HCT116 (cell line): Measurements from ENCODE around the gene SLA2. TPM values are rescaled to one million over a fixed set of nuclear protein-coding genes. Genes with fewer than 3 reads are reported as not detected.

ENCODE experiments used
- ATAC-seq: fragments of 200-7000 bp; cut with Tn5 transposase; 2 replicates; pipeline ENCODE4 v1.9.1; 2020; ENCODE audit warnings: mild to moderate bottlenecking, moderate library complexity
- BruUV-seq: library from RNA; stranded (reverse); fragments of 400-500 nt; replicated peaks from 2 replicates; lab custom pipeline; 2021; lab: Mats Ljungman, UMichigan
- CTCF ChIA-PET: fragments of 300-600 bp; sonication (Branson Sonifier 250); formaldehyde crosslinking; loops from one replicate; lab custom pipeline; 2021; ENCODE audit warnings: antibody characterized with exemption; lab: Charles Lee
- POLR2A ChIA-PET: fragments of 300-600, 350-600 bp; sonication (Branson Sonifier 250); formaldehyde crosslinking; loops from one replicate; lab custom pipeline; 2021; ENCODE audit warnings: antibody characterized with exemption; lab: Charles Lee
- RAD21 ChIA-PET, 2 experiments: fragments of 300-600 bp; sonication (Branson Sonifier 250); formaldehyde crosslinking; loops; one replicate each; lab custom pipeline; 2023; ENCODE audit warnings: low total read pairs in 2 of 2; ENCODE audit not compliant: uncharacterized antibody in 2 of 2, unreplicated experiment in 2 of 2, low non-redundant PET in 1 of 2; lab: Charles Lee
- DNase-seq: peaks from one replicate; pipeline ENCODE4 v3.0.0-alpha.2; 2010; ENCODE audit warnings: low read depth, low spot score
- H2AFZ ChIP-seq: fragments of 200-600 bp; shearing (Covaris generic), sonication (generic); 2 replicates; pipeline ENCODE4 v1.6.1; 2017; ENCODE audit warnings: low read depth, mixed run types, mixed read lengths, antibody characterized with exemption, low read length; ENCODE audit not compliant: poor library complexity, severe bottlenecking
- H3K27ac ChIP-seq: 2 replicates; pipeline ENCODE4 v1.5.1; 2012; ENCODE audit warnings: low read depth, low read length
- H3K27me3 ChIP-seq: fragments of 200-600 bp; sonication (generic); 2 replicates; pipeline ENCODE4 v1.6.1; 2016; ENCODE audit warnings: mixed run types, low read length, mixed read lengths; ENCODE audit not compliant: insufficient read depth
- H3K36me3 ChIP-seq, 2 experiments: fragments of 200-500 bp in 1 of 2; fragments of 200-600 bp in 1 of 2; sonication (Bioruptor generic) in 1 of 2; sonication (generic) in 1 of 2; 2 replicates each; pipeline versions ENCODE4 v1.5.1 to v1.6.1; 2014 to 2016; ENCODE audit warnings: low read length in 2 of 2, inconsistent platforms in 1 of 2, mixed read lengths in 1 of 2, mixed run types in 1 of 2; ENCODE audit not compliant: insufficient read depth in 2 of 2, control insufficient read depth in 1 of 2
- H3K4me1 ChIP-seq, 2 experiments: fragments of 200-600 bp in 1 of 2; sonication (generic) in 1 of 2; 2 replicates each; pipeline versions ENCODE4 v1.5.1 to v1.6.1; 2012 to 2017; ENCODE audit warnings: low read length in 2 of 2, inconsistent platforms in 1 of 2, mild to moderate bottlenecking in 1 of 2, mixed read lengths in 1 of 2, mixed run types in 1 of 2, moderate library complexity in 1 of 2; ENCODE audit not compliant: insufficient read depth in 2 of 2, control insufficient read depth in 1 of 2
- H3K4me2 ChIP-seq: fragments of 200-600 bp; sonication (generic); 2 replicates; pipeline ENCODE4 v1.6.1; 2017; ENCODE audit warnings: mixed run types, low read length, mixed read lengths
- H3K4me3 ChIP-seq, 2 experiments: fragments of 200-600 bp in 1 of 2; sonication (generic) in 1 of 2; replicated peaks in 1 of 2; 2 replicates each; pipeline ENCODE4 v1.5.1; 2011 to 2016; ENCODE audit warnings: low read length in 2 of 2, control low read depth in 1 of 2, low read depth in 1 of 2, mild to moderate bottlenecking in 1 of 2, mixed read lengths in 1 of 2, mixed run types in 1 of 2
- H3K79me2 ChIP-seq: fragments of 200-600 bp; sonication (generic); 2 replicates; pipeline ENCODE4 v1.6.1; 2017; ENCODE audit warnings: mild to moderate bottlenecking, mixed run types, low read length, moderate library complexity, mixed read lengths; ENCODE audit not compliant: insufficient read depth
- H3K9ac ChIP-seq: fragments of 200-600 bp; sonication (generic); 2 replicates; pipeline ENCODE4 v1.6.1; 2016; ENCODE audit warnings: low read length, mixed read lengths
- H3K9me2 ChIP-seq: fragments of 200-600 bp; sonication (generic), shearing (Covaris generic); 2 replicates; pipeline ENCODE4 v1.6.1; 2017; ENCODE audit warnings: mixed run types, mild to moderate bottlenecking, moderate library complexity; ENCODE audit not compliant: insufficient read depth
- H3K9me3 ChIP-seq, 2 experiments: fragments of 200-500 bp in 1 of 2; fragments of 200-600 bp in 1 of 2; sonication (Bioruptor generic) in 1 of 2; sonication (generic) in 1 of 2; 2 replicates each; pipeline ENCODE4 v1.6.1; 2014 to 2017; ENCODE audit warnings: low read length in 2 of 2, mixed read lengths in 2 of 2, inconsistent platforms in 1 of 2, low read depth in 1 of 2, mild to moderate bottlenecking in 1 of 2, mixed run types in 1 of 2, moderate library complexity in 1 of 2; ENCODE audit not compliant: control insufficient read depth in 1 of 2, insufficient read depth in 1 of 2
- H4K20me1 ChIP-seq: fragments of 200-600 bp; sonication (generic), shearing (Covaris generic); 2 replicates; pipeline ENCODE4 v1.6.1; 2017; ENCODE audit warnings: mixed run types, mild to moderate bottlenecking, moderate library complexity; ENCODE audit not compliant: insufficient read depth
- CBX3 ChIP-seq: IDR thresholded peaks from 2 replicates; pipeline ENCODE4 v1.6.1; 2012; ENCODE audit warnings: low read depth
- CEBPB ChIP-seq: IDR thresholded peaks from 2 replicates; pipeline ENCODE4 v1.6.1; 2012; ENCODE audit warnings: low read depth
- ELF1 ChIP-seq: IDR thresholded peaks from 2 replicates; pipeline ENCODE4 v1.6.1; 2012; ENCODE audit warnings: low read depth, borderline replicate concordance
- FOSL1 ChIP-seq: IDR thresholded peaks from 2 replicates; pipeline ENCODE4 v1.6.1; 2012; ENCODE audit warnings: low read depth
- MAX ChIP-seq: IDR thresholded peaks from 2 replicates; pipeline ENCODE4 v1.6.1; 2012
- POLR2A ChIP-seq: IDR thresholded peaks from 2 replicates; pipeline ENCODE4 v1.7.0; 2011; ENCODE audit warnings: borderline replicate concordance; ENCODE audit not compliant: insufficient read depth, insufficient read length; ENCODE audit errors: extremely low read depth
- POLR2AphosphoS5 ChIP-seq: IDR thresholded peaks from 2 replicates; pipeline ENCODE4 v1.6.1; 2011; ENCODE audit warnings: mild to moderate bottlenecking, low read depth, low read length, moderate library complexity
- SIN3A ChIP-seq: IDR thresholded peaks from 2 replicates; pipeline ENCODE4 v1.6.1; 2012; ENCODE audit warnings: low read depth
- TCF7L2 ChIP-seq: IDR thresholded peaks from 2 replicates; pipeline ENCODE4 v1.7.0; 2011; ENCODE audit warnings: borderline replicate concordance, inconsistent platforms; ENCODE audit not compliant: insufficient read depth, insufficient read length; ENCODE audit errors: extremely low read depth
- YY1 ChIP-seq: IDR thresholded peaks from 2 replicates; pipeline ENCODE4 v1.6.1; 2011; ENCODE audit warnings: low read length, low read depth, moderate library complexity, mild to moderate bottlenecking; ENCODE audit not compliant: insufficient replicate concordance; ENCODE audit errors: extremely low read depth
- intact Hi-C: fragments of 100-400 bp; cut with micrococcal nuclease; formaldehyde crosslinking; loops from 2 replicates; pipeline ENCODE4 v1.10.0; 2022
- total RNA-seq: library from RNA; stranded (reverse); gene quantifications from one replicate; pipeline ENCODE4 v1.2.1, GENCODE V29; 2021; ENCODE audit not compliant: unreplicated experiment

The SLA2 gene
- total RNA-seq, 1 experiment from 2014 or later: 0.12 TPM

DNA sequence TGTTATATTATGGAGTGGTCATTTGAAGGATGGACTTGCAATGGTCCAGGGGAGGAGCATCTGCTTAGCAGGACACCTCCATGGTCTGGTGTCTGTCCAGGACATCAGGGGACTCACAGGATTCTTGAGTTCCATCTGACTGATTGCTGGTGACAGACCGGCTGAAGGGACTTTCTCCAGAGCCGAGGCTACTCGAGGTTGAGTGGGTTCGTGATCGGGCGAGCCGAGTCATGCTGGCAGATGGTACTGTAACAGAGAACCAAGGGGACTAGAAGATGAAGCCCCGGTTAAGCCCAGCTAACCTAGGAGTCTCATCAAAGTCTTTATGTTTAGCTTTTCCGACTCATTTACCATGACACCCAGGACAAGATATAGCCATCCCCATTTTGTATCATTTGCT, 7.5 kb upstream of the SLA2 start:
- no TSS peak for BruUV-seq
- CTCF ChIA-PET: no interaction called here

DNA sequence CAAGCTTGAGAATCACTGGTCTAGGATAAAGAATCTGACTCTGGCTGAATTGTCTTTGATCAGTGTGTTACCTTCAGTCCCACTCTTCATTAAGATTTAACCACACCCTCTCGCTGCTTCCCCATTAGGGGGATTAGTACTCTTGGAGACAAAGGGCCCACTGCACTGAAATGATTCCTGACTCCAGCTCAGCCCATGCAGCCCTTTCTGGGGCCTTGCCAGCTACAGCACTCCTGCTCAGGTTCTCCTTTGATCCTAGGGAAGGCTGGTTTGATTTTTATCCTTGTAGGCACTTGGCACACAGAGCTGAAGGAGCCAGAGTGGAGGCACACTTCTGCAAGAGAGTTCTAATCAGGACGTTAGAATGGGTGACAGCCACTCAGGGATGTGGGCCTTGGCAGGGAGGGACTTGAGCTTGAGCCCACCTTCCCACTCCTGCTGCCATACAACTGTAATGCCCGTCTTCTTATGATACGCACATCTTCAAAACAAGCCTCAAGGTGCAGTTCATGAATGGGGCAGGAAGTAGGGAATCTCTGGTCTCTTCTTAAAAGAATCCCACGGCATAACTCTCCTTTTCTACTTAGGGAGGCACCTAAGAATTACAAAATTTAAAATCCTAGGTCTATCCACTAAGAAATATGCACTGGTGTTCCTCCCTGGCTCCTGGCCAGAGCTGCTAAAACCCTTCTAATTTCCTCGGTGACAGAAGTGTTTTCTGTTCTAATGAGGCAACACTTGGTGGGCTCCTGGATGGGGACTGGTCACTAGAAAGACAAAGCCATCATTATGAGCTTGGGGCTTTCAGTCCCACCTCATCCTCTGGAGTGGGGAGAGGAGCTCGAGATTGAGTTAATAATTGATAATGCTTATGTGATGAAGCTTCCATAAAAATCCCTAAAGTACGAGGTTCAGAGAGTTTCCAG, 1.5 kb upstream of the SLA2 start:
- Histone ChIP-seq H3K4me2 (no peak overlapping the region), H3K4me1 (peaks cover 6 to 10% of the 10 kb centered on the region in 2 experiments; a peak in 3 of 4 replicates), H2AFZ (no peak overlapping the region), H3K4me3 (no peak overlapping the region), H3K27ac (no peak overlapping the region), H3K9me2 (no peaks in the 10 kb centered on the region), H4K20me1 (no peaks in the 10 kb centered on the region), H3K27me3 (no peaks in the 10 kb centered on the region), H3K79me2 (no peaks in the 10 kb centered on the region), H3K9ac (no peak overlapping the region), H3K9me3 (no peaks in the 10 kb centered on the region), H3K36me3 (no peaks in the 10 kb centered on the region; a peak in 1 of 4 replicates)
- intact Hi-C loops: no loop called here
- no TSS peak for BruUV-seq
- ChIA-PET CTCF (interaction anchor here (0.7 kb wide), 1 partner anchor 40 kb away, joined by 3 read pairs; no protein-coding TSS in a partner anchor), RAD21 (no interaction called here), POLR2A (interaction anchor here (0.6 kb wide), 1 partner anchor 102 kb away, joined by 3 read pairs; no protein-coding TSS in a partner anchor)
- DNase-seq: no peak
- no peak for TF ChIP-seq CBX3
- no peak for TF ChIP-seq CEBPB
- no peak for TF ChIP-seq POLR2AphosphoS5
- no peak for TF ChIP-seq ELF1
- no peak for TF ChIP-seq YY1
- no peak for TF ChIP-seq TCF7L2
- no peak for TF ChIP-seq SIN3A
- TF ChIP-seq MAX: no peak
- TF ChIP-seq FOSL1: no peak
- 0 out of 2 replicates have a peak, but pooled peaks have one; percentile 15 for ATAC-seq

More for the DNA sequence above, 7.5 kb upstream of the SLA2 start:
- intact Hi-C loops: no loop called here
- Histone ChIP-seq H3K4me3 (no peak overlapping the region), H3K4me1 (no peaks in the 10 kb centered on the region; a peak in 1 of 4 replicates), H3K27me3 (no peaks in the 10 kb centered on the region), H4K20me1 (no peaks in the 10 kb centered on the region), H3K4me2 (no peak overlapping the region), H3K9ac (no peak overlapping the region), H3K36me3 (no peaks in the 10 kb centered on the region; a peak in 2 of 4 replicates), H3K79me2 (no peaks in the 10 kb centered on the region), H3K9me3 (no peaks in the 10 kb centered on the region), H3K9me2 (no peaks in the 10 kb centered on the region), H2AFZ (no peak overlapping the region), H3K27ac (no peak overlapping the region)
- ChIA-PET POLR2A (no interaction called here), RAD21 (no interaction called here)
- TF ChIP-seq POLR2A (no peak), TCF7L2 (no peak), CBX3 (no peak)
- no peak for DNase-seq
- ATAC-seq: no peak
